Activated CD4-positive, alpha-beta T cell treated with anti-CD3 and anti-CD28 coated beads, Interleukin-10, Interleukin-2, amounts not matched to agents 100 ng/mL and 50 ng/mL, durations not matched to agents 16 hours and 8 hours (primary cell): ENCODE measurements around the gene DAZAP1.
A peak's percentile ranks its signal among the peaks of the same experiment; 100 is the strongest.
"Not testable (repeated sequence)": the region's sequence is repeated elsewhere in the genome, so short reads cannot be mapped to it uniquely, and the experiment has no call there.

Source experiments
- DNase-seq: peaks from one replicate; pipeline ENCODE4 v3.0.0-alpha.2; 2020

The DAZAP1 gene

GRCh38 chr19:1474765-1475351 lies 67.5 kb downstream of the DAZAP1 start:
- DNase-seq, result no peak

- no peak for DNase-seq
Measured at GRCh38 chr19:1475751-1476437, 68.5 kb downstream of the DAZAP1 start.

- DNase-seq, result not testable (repeated sequence)
Measured at GRCh38 chr19:1477056-1477455, 69.7 kb downstream of the DAZAP1 start.

GRCh38 chr19:1478934-1479707 lies 71.7 kb downstream of the DAZAP1 start, which contains the start of gene C19orf25:
C19orf25 (minus strand) TSS chr19:1479215; CDS start chr19:1478903, 312 bp downstream.
- DNase-seq, result peak; percentile 97

GRCh38 chr19:1481224-1481892 lies 74.0 kb downstream of the DAZAP1 start:
- DNase-seq, result no peak

GRCh38 chr19:1481893-1482360 lies 74.5 kb downstream of the DAZAP1 start:
- DNase-seq, result no peak

GRCh38 chr19:1482361-1483130 lies 75.2 kb downstream of the DAZAP1 start:
- DNase-seq, result no peak

- no peak for DNase-seq
Measured at GRCh38 chr19:1483131-1483978, 76.0 kb downstream of the DAZAP1 start.

- no peak for DNase-seq
Measured at GRCh38 chr19:1483979-1484428, 76.6 kb downstream of the DAZAP1 start.
